A549 (cell line): ENCODE measurements around the gene ENAH. TPM values are rescaled to one million over a fixed set of nuclear protein-coding genes. Genes with fewer than 3 reads are reported as not detected.
A peak's percentile ranks its signal among the peaks of the same experiment; 100 is the strongest.

Source experiments
- ATAC-seq, 2 experiments: fragments of 200-7000 bp in 1 of 2; fragments of >200 bp in 1 of 2; cut with Nextera tagmentation in 1 of 2; cut with Tn5 transposase in 1 of 2; 3 replicates each; pipeline versions ENCODE4 v1.8.0 to v1.9.1; 2018 to 2020; ENCODE audit warnings: mild to moderate bottlenecking in 1 of 2, moderate library complexity in 1 of 2
- CTCF ChIA-PET: fragments of 300-600 bp; sonication (Branson Sonifier 250); formaldehyde crosslinking; extraction: SDS; loops from one replicate; lab custom pipeline; 2021; ENCODE audit warnings: antibody characterized with exemption, inconsistent platforms; lab: Yijun Ruan, JAX
- POLR2A ChIA-PET: fragments of 350-600 bp; formaldehyde crosslinking; extraction: SDS; loops from one replicate; lab custom pipeline; 2021; ENCODE audit warnings: antibody characterized with exemption, inconsistent platforms; lab: Yijun Ruan, JAX
- DNase-seq, 2 experiments: peaks; one replicate each; pipeline versions ENCODE4 v3.0.0 to v3.0.0-alpha.2; 2011 to 2016; ENCODE audit warnings: low read depth in 1 of 2, low spot score in 1 of 2
- FAIRE-seq: peaks from 2 replicates; lab custom pipeline; 2011; peaks lifted over from hg19 to GRCh38; lab: Jason Lieb, UNC
- H3K27ac ChIP-seq, 2 experiments: fragments of >200 bp; sonication (Bioruptor Twin); formaldehyde crosslinking; 3 replicates each; pipeline ENCODE4 v1.5.1; 2016 to 2017
- H3K4me1 ChIP-seq: fragments of >200 bp; sonication (Bioruptor Twin); formaldehyde crosslinking; 3 replicates; pipeline ENCODE4 v1.6.1; 2016
- H3K4me2 ChIP-seq: fragments of >200 bp; sonication (Bioruptor Twin); formaldehyde crosslinking; 3 replicates; pipeline ENCODE4 v1.6.1; 2016
- H3K4me3 ChIP-seq: fragments of >200 bp; sonication (Bioruptor Twin); formaldehyde crosslinking; 3 replicates; pipeline ENCODE4 v1.5.1; 2016
- H3K9me3 ChIP-seq: fragments of >200 bp; sonication (Bioruptor Twin); formaldehyde crosslinking; 3 replicates; pipeline ENCODE4 v1.6.1; 2016
- BHLHE40 ChIP-seq: IDR thresholded peaks from 2 replicates; pipeline ENCODE4 v1.6.1; 2012; ENCODE audit warnings: low read depth, low read length, inconsistent platforms
- CBX8 ChIP-seq: fragments of 200-600 bp; sonication (generic); IDR thresholded peaks from 2 replicates; pipeline ENCODE4 v1.6.1; 2016
- CHD2 ChIP-seq: fragments of 150-350 bp; IDR thresholded peaks from 2 replicates; pipeline ENCODE4 v1.6.1; 2014; ENCODE audit warnings: low read length; ENCODE audit not compliant: partially characterized antibody
- EHF ChIP-seq: fragments of 250-450 bp; sonication (Bioruptor Pico); IDR thresholded peaks from 2 replicates; pipeline ENCODE4 v1.5.0; 2020; ENCODE audit warnings: mild to moderate bottlenecking
- EHMT2 ChIP-seq: fragments of 200-600 bp; sonication (generic); IDR thresholded peaks from 2 replicates; pipeline ENCODE4 v1.6.1; 2016; ENCODE audit warnings: antibody characterized with exemption, low read depth, mild to moderate bottlenecking, moderate library complexity
- ELK1 ChIP-seq: fragments of 150-350 bp; IDR thresholded peaks from 2 replicates; pipeline ENCODE4 v1.6.1; 2014; ENCODE audit warnings: low read depth, mild to moderate bottlenecking, low read length
- FOXS1 ChIP-seq: fragments of 250-450 bp; sonication (Bioruptor Pico); IDR thresholded peaks from 2 replicates; pipeline ENCODE4 v1.5.0; 2020; ENCODE audit warnings: mild to moderate bottlenecking, moderate library complexity
- HEYL ChIP-seq: fragments of 250-450 bp; sonication (Bioruptor Pico); IDR thresholded peaks from 2 replicates; pipeline ENCODE4 v1.8.0; 2021; ENCODE audit warnings: mild to moderate bottlenecking, moderate library complexity
- HOXB13 ChIP-seq: fragments of 250-450 bp; sonication (Bioruptor Pico); IDR thresholded peaks from 2 replicates; pipeline ENCODE4 v1.5.0; 2020; ENCODE audit warnings: low read depth, mild to moderate bottlenecking, moderate library complexity
- HOXB5 ChIP-seq: fragments of 250-450 bp; sonication (Bioruptor Pico); IDR thresholded peaks from 2 replicates; pipeline ENCODE4 v1.5.0; 2020; ENCODE audit warnings: mild to moderate bottlenecking, moderate library complexity
- JUNB ChIP-seq: fragments of >200 bp; sonication (Bioruptor Twin); formaldehyde crosslinking; IDR thresholded peaks from 2 replicates; pipeline ENCODE4 v1.6.1; 2016
- NPAS2 ChIP-seq: fragments of 250-450 bp; sonication (Bioruptor Pico); IDR thresholded peaks from 2 replicates; pipeline ENCODE4 v1.8.0; 2022; ENCODE audit warnings: mild to moderate bottlenecking, moderate library complexity, borderline replicate concordance
- NR3C1 ChIP-seq: fragments of >200 bp; sonication (Bioruptor Twin); formaldehyde crosslinking; IDR thresholded peaks from 3 replicates; pipeline ENCODE4 v1.6.1; 2017
- PHF8 ChIP-seq: fragments of 200-600 bp; sonication (generic); IDR thresholded peaks from 2 replicates; pipeline ENCODE4 v1.6.1; 2016; ENCODE audit warnings: low read depth, mild to moderate bottlenecking, antibody characterized with exemption, moderate library complexity, borderline replicate concordance
- POLR2A ChIP-seq: IDR thresholded peaks from 2 replicates; pipeline ENCODE4 v1.6.1; 2012; ENCODE audit warnings: mild to moderate bottlenecking, low read length
- RAD21 ChIP-seq, 2 experiments: fragments of >200 bp in 1 of 2; sonication (Bioruptor Twin) in 1 of 2; formaldehyde crosslinking in 1 of 2; IDR thresholded peaks in 1 of 2; conservative IDR thresholded peaks in 1 of 2; 2 replicates in 1 of 2; 3 replicates in 1 of 2; pipeline ENCODE4 v1.6.1; 2012 to 2018; ENCODE audit warnings: inconsistent platforms in 1 of 2
- RFX5 ChIP-seq: fragments of 450-650 bp; IDR thresholded peaks from 2 replicates; pipeline ENCODE4 v1.7.1; 2014; ENCODE audit warnings: antibody characterized with exemption, mild to moderate bottlenecking, moderate library complexity
- SREBF2 ChIP-seq: fragments of 450-650 bp; IDR thresholded peaks from 2 replicates; pipeline ENCODE4 v1.6.1; 2014; ENCODE audit warnings: mild to moderate bottlenecking, moderate library complexity
- TP53 ChIP-seq: fragments of 250-450 bp; sonication (Bioruptor Pico); IDR thresholded peaks from 2 replicates; pipeline ENCODE4 v1.5.0; 2021; ENCODE audit warnings: mild to moderate bottlenecking, moderate library complexity
- ZC3H11A ChIP-seq: fragments of 450-650 bp; IDR thresholded peaks from 2 replicates; pipeline ENCODE4 v1.6.1; 2014; ENCODE audit warnings: antibody characterized with exemption, mild to moderate bottlenecking
- ZFP36 ChIP-seq: fragments of 450-650 bp; IDR thresholded peaks from 2 replicates; pipeline ENCODE4 v1.6.1; 2014; ENCODE audit warnings: borderline replicate concordance; ENCODE audit not compliant: partially characterized antibody
- ZNF302 ChIP-seq: fragments of 250-450 bp; sonication (Bioruptor Pico); IDR thresholded peaks from 2 replicates; pipeline ENCODE4 v1.9.0; 2021; ENCODE audit warnings: inconsistent platforms, mild to moderate bottlenecking, moderate library complexity
- ZSCAN20 ChIP-seq: fragments of 250-450 bp; sonication (Bioruptor Pico); IDR thresholded peaks from 2 replicates; pipeline ENCODE4 v1.8.0; 2022; ENCODE audit warnings: mild to moderate bottlenecking, moderate library complexity
- WGBS: methylation state at CpG from one replicate; pipeline ENCODE4 v1.1.6; 2017; ENCODE audit errors: missing lambda C conversion rate; 5-methylcytosine and 5-hydroxymethylcytosine counted together
- polyA plus RNA-seq, 4 experiments: library from polyadenylated mRNA; depleted of rRNA in 3 of 4; stranded (reverse); fragments of >200 nt; fragmentation: RNase III in 1 of 4; extraction: RNeasy Plus Mini Kit Qiagen cat#74134 plus additional on column Dnase treatment in 1 of 4; gene quantifications; 2 replicates in 3 of 4; 3 replicates in 1 of 4; pipeline ENCODE4 v1.2.3, GENCODE V29; 2011 to 2017
- TF ChIP-seq, protein P1 (sequence below): IDR thresholded peaks from 2 replicates; pipeline ENCODE4 v1.6.1; 2012
- TF ChIP-seq, protein P2 (sequence below): fragments of 450-650 bp; IDR thresholded peaks from 2 replicates; pipeline ENCODE4 v1.6.1; 2014; ENCODE audit warnings: antibody characterized with exemption
- TF ChIP-seq, protein P3 (sequence below): fragments of 250-450 bp; sonication (Bioruptor Pico); IDR thresholded peaks from 2 replicates; pipeline ENCODE4 v1.5.0; 2020; ENCODE audit warnings: low read depth, mild to moderate bottlenecking, moderate library complexity
- TF ChIP-seq, protein P4 (sequence below): fragments of 200-600 bp; sonication (generic); IDR thresholded peaks from 2 replicates; pipeline ENCODE4 v1.6.1; 2016; ENCODE audit warnings: antibody characterized with exemption, mild to moderate bottlenecking, moderate library complexity
- TF ChIP-seq, protein P5 (sequence below): fragments of >200 bp; sonication (Bioruptor Twin); formaldehyde crosslinking; IDR thresholded peaks from 2 replicates; pipeline ENCODE4 v1.6.1; 2016

ENAH gene
- polyA plus RNA-seq, 2 of the 4 experiments (the other 2 are of a cell fraction): 142 to 155 TPM

GRCh38 chr1:225467193-225468020 is 185.5 kb downstream of the ENAH start:
- ChIA-PET POLR2A (no interaction called here), CTCF (interaction anchor here (0.8 to 24.4 kb wide), 7 partner anchors 8 to 520 kb away, joined by 3 to 429 read pairs (median 7); partner anchors contain the start of gene SRP9)
- DNase-seq: no peak
- Histone ChIP-seq H3K4me2 (no peak overlapping the region), H3K27ac (no peak overlapping the region), H3K4me3 (no peak overlapping the region), H3K4me1 (peaks cover 15% of the 10 kb centered on the region; the same call in 2 of the 3 replicates), H3K9me3 (no peaks in the 10 kb centered on the region)
- TF ChIP-seq RFX5 (no peak), PHF8 (no peak), HEYL (no peak), ELK1 (no peak), ZSCAN20 (CRISPR knock-in tag) (no peak)
- WGBS: 83% methylated on average over 23 of the region's 26 CpGs
- ATAC-seq: no peak
- FAIRE-seq: no peak

- ATAC-seq (no peak), FAIRE-seq (no peak), DNase-seq (no peak)
- Histone ChIP-seq H3K27ac (no peak overlapping the region), H3K4me2 (no peak overlapping the region), H3K9me3 (no peaks in the 10 kb centered on the region), H3K4me3 (no peak overlapping the region), H3K4me1 (peaks cover 17% of the 10 kb centered on the region; the same call in 2 of the 3 replicates)
- 0 out of 2 replicates have a peak, but pooled peaks have one; percentile 26 for TF ChIP-seq EHF
- peak; percentile 50; the same call in 1 of the 2 replicates for TF ChIP-seq ZNF302 (CRISPR knock-in tag)
- TF ChIP-seq PHF8: no peak
- no peak for TF ChIP-seq CBX8
- no peak for TF ChIP-seq POLR2A
- TF ChIP-seq JUNB: no peak
- TF ChIP-seq HOXB5 (CRISPR knock-in tag): no peak
- no peak for TF ChIP-seq SREBF2
- TF ChIP-seq CHD2: no peak
- TF ChIP-seq ELK1: no peak
- peak; percentile 52; the same call in 1 of the 2 replicates for TF ChIP-seq FOXS1 (CRISPR knock-in tag)
- TF ChIP-seq, protein P1, sequence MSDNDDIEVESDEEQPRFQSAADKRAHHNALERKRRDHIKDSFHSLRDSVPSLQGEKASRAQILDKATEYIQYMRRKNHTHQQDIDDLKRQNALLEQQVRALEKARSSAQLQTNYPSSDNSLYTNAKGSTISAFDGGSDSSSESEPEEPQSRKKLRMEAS: no peak
- TF ChIP-seq, protein P2, sequence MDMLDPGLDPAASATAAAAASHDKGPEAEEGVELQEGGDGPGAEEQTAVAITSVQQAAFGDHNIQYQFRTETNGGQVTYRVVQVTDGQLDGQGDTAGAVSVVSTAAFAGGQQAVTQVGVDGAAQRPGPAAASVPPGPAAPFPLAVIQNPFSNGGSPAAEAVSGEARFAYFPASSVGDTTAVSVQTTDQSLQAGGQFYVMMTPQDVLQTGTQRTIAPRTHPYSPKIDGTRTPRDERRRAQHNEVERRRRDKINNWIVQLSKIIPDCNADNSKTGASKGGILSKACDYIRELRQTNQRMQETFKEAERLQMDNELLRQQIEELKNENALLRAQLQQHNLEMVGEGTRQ: no peak
- no peak for TF ChIP-seq NPAS2 (CRISPR knock-in tag)
- no peak for TF ChIP-seq RAD21 (conservative IDR thresholded peaks at IDR 0.05 in 1 of 2, IDR thresholded peaks at IDR 0.05 in 1 of 2)
- no peak for TF ChIP-seq ZFP36
- no peak for TF ChIP-seq TP53
- TF ChIP-seq EHMT2: no peak
- TF ChIP-seq ZSCAN20 (CRISPR knock-in tag): no peak
- TF ChIP-seq HOXB13 (CRISPR knock-in tag): peak; percentile 42; the same call in 1 of the 2 replicates
- TF ChIP-seq, protein P3, sequence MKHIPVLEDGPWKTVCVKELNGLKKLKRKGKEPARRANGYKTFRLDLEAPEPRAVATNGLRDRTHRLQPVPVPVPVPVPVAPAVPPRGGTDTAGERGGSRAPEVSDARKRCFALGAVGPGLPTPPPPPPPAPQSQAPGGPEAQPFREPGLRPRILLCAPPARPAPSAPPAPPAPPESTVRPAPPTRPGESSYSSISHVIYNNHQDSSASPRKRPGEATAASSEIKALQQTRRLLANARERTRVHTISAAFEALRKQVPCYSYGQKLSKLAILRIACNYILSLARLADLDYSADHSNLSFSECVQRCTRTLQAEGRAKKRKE (CRISPR knock-in tag): 0 out of 2 replicates have a peak, but pooled peaks have one; percentile 31
- TF ChIP-seq, protein P4, sequence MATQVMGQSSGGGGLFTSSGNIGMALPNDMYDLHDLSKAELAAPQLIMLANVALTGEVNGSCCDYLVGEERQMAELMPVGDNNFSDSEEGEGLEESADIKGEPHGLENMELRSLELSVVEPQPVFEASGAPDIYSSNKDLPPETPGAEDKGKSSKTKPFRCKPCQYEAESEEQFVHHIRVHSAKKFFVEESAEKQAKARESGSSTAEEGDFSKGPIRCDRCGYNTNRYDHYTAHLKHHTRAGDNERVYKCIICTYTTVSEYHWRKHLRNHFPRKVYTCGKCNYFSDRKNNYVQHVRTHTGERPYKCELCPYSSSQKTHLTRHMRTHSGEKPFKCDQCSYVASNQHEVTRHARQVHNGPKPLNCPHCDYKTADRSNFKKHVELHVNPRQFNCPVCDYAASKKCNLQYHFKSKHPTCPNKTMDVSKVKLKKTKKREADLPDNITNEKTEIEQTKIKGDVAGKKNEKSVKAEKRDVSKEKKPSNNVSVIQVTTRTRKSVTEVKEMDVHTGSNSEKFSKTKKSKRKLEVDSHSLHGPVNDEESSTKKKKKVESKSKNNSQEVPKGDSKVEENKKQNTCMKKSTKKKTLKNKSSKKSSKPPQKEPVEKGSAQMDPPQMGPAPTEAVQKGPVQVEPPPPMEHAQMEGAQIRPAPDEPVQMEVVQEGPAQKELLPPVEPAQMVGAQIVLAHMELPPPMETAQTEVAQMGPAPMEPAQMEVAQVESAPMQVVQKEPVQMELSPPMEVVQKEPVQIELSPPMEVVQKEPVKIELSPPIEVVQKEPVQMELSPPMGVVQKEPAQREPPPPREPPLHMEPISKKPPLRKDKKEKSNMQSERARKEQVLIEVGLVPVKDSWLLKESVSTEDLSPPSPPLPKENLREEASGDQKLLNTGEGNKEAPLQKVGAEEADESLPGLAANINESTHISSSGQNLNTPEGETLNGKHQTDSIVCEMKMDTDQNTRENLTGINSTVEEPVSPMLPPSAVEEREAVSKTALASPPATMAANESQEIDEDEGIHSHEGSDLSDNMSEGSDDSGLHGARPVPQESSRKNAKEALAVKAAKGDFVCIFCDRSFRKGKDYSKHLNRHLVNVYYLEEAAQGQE: no peak
- TF ChIP-seq, protein P5, sequence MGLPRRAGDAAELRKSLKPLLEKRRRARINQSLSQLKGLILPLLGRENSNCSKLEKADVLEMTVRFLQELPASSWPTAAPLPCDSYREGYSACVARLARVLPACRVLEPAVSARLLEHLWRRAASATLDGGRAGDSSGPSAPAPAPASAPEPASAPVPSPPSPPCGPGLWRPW: no peak
- TF ChIP-seq NR3C1: no peak
- TF ChIP-seq BHLHE40: no peak
- TF ChIP-seq RFX5: no peak
- no peak for TF ChIP-seq ZC3H11A
- CTCF ChIA-PET: interaction anchor here (0.8 to 13.2 kb wide), 3 partner anchors 14 to 520 kb away, joined by 3 to 196 read pairs (median 4); no protein-coding TSS in a partner anchor
- POLR2A ChIA-PET: no interaction called here
- WGBS: 84% methylated on average over 4 of the region's 4 CpGs
Observed at GRCh38 chr1:225466848-225467192, 186.1 kb downstream of the ENAH start.
